Glomerular endothelial cell (primary cell): ENCODE results near the gene TCF25. TPM values are rescaled to one million over a fixed set of nuclear protein-coding genes. Genes with fewer than 3 reads are reported as not detected.

Experiments
- DNase-seq: peaks from one replicate; pipeline ENCODE4 v3.0.0-alpha.2; 2011; ENCODE audit warnings: low read depth, low spot score; ENCODE audit errors: extremely low read depth
- total RNA-seq: library from RNA; depleted of rRNA; stranded (reverse); fragments of >200 nt; gene quantifications from 2 replicates; pipeline ENCODE4 v1.2.3, GENCODE V29; 2015

Gene TCF25
- total RNA-seq, 1 donor from 2014 or later: 223 TPM

DNA sequence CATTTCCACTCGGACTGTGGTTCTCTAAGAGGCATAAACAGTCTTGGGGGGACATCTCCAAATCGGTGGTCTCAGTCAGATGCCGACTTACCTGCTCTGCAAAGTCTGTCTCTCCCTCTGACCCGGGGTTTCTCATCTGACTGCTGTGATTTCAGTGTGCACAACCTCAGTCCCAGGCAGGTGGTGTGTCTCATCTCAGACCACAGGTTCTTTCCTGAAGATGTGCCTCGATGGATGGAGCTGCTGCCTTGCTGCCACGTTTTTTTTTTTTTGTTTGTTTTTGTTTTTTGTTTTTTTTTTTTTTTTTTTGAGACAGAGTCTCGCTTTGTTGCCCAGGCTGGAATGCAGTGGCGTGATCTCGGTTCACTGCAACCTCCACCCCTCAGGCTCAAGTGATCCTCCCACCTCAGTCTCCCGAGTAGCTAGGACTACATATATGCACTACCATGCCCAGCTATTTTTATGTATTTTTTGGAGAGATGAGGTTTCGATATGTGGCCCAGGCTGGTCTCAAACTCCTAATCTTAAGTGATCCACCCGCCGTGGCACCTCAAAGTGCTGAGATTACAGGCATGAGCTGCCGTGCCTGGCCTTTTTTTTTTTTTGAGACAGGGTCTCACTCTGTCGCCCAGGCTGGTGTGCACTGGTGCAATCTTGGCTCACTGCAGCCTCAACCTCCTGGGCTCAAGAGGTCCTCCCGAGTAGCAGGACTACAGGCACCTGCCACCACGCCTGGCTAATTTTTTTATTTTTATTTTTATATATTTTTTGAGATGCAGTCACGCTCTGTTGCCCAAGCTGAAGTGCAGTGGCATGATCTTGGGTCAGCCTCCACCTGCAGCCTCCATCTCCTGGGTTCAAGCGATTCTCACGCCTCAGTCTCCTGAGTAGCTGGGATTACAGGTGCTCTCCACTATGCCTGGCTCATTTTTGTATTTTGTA, 29.7 kb upstream of the TCF25 start:
- no peak for DNase-seq

DNA sequence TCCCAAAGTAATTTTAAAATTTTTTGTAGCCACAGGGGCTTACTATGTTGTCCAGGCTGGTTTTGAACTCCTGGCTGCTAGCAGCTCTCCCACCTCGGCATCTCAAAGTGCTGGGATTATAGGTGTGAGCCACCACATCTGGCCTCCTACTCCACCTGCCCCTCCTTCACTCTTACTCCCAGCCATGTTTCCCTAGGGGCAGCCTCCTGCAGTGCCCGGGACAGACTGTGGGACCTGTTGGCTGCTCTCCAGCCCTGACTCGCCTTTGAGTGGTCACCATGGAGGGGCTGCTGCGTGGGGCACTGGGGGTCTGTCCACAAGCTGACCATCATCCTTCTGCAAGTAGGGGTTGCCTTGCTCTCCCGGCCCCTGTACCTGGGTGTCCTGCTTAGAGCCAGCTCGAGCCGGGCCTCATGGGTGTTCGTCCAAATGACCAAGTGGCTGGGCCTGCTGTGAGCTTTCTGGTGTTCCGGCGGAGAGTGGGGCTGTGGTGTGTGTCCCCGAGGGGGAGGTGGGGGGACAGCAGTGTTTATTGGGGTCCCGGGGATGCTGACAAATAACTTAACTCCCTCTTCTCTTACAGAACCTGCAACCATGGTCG, 28.6 kb upstream of the TCF25 start:
- DNase-seq: no peak

DNA sequence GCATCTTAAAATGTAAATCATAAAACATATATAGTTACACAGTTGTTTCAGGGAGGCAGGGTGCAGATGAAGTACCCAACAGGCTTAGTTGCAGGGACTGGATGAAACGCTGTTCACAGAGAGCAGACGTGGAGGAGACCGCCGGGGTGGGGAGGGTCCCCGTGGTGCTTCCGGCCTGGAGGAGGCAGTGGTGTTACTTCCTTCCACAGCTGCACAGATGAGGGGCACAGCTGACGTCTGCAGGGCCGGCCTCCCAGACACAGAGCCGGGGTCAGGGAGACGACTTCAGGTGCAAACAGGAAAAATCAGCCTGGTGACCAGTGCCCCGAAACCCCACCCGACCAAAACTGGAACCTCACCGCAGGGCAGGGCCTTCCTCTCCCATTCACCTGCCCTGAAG, 28.0 kb upstream of the TCF25 start:
- no peak for DNase-seq

DNA sequence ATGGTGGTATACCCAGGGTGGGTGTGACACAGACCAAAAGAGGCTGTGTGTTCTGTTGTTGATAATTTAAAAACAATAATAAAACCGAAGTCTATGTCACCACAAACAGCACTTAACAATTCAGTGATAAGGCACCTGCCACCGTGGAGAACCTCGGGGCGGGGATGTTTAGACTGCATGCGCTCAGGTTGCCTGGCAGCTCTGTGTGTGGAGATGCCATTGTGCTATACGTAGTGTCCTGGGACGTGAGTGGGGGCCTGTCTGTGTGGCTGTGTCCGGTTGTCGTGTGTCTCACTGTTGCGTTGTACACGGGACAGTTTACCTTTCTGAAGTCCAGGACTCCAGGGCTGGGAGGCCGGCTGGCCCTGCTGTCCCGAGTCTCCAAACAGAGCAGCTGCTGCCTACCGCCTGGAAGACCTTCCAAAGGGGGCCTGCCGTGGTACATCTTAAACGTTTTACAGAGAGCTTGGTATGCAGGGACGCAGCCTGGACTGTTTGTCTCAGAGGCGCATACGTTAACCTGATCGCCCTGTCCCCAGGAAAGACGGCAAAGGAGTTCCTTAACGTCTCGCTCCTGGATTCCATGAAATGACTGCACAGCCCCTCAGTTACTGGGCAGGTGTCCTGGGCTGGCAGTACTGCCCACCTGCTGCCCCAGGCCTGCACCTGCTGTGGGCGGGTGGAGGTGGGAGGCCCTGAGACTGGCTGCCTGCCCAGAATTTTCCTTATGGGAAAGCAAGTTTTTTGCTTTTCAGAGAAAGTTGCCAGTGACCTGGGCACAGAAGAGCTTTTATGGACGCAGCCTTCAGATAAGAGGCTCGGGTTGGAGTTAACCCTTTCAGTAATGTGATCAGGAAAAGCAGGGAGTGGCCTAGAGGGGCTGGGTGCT, 26.1 kb upstream of the TCF25 start:
- no peak for DNase-seq

DNA sequence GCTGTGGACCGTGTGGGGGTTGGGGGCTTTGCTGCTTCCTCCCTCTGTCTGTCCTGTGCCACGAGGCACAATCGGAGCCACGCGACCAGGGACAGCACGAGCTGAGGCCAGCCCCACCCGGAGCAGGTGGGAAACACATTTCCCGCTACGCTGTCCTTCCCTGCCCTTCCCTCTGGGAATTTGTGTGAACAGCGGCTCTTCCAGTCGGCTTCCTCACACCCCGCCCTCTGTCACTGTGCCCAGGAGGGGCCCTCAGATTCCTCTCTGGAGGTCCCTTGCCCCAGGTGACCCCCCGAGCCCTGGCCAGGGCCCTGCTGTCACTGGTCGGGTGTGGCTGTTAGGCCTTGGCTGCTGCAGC, 25.5 kb upstream of the TCF25 start:
- no peak for DNase-seq

DNA sequence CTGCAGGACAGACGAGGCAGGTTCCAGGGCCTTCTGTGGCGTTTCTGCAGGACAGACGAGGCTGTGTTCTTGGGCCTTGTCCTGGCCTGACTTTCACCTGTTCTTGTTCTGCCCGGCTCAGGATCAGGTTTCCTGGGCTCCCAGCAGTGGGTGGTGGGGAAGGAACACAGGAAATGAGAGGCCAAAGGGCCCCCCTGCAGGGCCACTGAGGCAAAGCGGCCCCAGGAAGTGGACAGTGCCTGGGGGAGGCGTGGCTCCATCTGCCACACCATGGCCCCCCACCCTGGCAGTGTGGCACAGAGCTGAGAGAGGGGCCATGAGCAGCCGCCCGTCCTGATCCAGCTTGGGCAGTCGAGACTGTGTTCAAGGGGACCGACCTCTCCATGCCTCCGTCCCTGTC, 24.4 kb upstream of the TCF25 start:
- DNase-seq: no peak

DNA sequence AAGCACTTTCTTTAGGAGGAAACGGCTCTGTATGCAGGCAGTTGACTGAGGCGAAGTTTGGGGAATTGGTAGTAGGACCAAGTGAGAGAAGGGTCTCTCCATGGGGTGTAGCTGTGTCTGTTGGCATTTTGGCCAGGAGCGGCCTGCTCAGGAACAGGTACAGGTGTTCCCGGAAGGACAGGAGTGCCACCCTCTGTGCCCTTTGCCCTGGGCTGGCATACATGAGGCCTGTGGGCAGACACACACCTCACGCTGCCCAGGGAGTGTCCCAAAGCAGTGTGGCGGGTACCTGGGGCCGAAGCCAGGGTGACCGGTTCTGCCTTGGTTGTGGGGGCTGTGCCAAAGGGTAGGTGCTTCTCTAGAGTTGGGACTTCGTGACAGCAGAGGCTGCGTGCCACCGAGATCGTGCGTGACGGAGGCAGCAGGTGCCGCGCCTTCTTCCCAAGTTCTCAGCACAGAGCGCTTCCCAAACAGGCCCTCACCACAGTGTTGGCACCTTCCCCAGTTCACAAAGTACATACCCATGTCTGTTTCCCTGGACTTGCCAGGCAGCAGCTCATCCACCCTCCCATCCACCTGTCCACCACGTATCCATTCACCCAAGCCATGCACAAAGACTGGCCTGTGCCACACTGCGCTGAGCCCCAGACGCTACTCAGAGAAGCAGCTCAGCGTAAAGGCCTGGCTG, 19.9 kb upstream of the TCF25 start:
- DNase-seq: no peak

DNA sequence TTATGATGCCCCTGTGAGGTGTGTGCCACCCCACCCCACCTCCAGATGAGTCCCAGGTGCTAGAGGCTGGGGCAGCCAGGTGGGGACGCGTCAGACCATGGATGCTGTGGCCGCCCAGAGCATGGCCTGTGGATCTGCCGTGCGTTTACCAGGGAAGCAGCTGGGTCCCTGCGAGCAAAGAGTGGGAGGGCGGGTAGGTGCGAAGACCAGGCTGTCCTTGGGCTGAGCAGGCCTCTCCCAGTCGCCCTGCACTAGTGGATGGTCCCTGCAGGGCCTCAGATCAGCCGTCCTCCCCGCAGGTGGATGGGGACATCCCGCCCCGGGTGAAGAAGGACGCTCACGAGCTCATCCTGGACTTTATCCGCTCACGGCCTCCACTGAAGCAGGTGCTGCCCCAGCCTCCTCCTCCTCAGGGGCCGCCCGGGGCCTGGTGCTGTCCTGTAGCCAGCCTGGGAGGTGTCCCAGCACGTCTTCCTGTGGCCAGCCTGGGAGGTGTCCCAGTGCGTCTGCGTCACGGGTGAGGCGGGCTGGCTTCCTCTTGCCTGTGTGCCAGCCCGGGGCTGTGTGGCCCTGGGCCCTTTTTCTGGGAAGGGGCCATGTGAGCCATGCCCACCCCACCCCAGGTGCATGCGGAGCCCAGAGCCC, 18.0 kb upstream of the TCF25 start:
- no peak for DNase-seq

DNA sequence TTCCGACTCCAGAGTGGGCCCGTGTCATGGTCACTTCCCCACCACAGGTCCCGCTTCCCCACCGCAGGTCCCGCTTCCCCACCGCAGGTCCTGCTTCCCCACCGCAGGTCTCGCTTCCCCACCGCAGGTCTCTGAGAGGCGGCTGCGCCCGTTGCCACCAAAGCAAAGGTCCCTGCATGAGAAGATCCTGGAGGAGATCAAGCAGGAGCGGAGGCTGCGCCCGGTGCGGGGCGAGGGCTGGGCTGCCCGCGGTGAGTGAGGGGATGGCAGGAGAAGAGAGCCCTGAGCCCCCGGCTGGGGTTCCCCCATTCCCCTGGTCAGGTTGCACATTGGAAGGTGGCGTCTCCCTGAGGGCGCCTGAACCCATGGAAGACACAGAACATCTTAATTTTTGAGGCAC, 17.4 kb upstream of the TCF25 start:
- no peak for DNase-seq

DNA sequence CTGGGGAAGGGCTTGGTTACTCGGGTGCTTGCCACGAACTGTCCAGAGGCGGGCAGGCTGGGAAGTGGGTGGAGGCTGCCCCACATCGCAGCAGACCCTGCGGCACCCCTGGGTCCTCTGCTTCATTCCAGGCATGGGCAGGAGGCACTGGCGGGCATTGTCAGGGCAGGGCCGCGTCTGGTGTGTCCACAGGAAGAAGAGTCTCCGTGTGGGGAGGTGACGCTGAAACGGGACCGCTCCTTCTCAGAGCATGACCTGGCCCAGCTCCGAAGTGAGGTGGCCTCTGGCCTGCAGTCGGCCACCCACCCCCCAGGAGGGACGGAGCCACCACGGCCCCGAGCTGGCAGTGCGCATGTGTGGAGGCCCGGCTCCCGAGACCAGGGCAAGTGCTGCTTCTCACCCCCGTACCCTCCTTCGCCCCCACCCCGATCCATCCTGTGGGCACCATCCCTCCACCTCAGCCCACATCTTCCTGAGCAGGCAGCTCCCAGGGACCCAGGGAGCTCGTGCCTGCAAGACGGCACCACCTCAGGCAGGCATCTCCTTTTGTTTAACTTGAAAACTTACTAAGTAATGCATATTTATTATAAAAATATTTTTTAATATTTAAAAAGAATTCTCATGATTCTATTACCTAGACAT, 14.3 kb upstream of the TCF25 start:
- DNase-seq: no peak

DNA sequence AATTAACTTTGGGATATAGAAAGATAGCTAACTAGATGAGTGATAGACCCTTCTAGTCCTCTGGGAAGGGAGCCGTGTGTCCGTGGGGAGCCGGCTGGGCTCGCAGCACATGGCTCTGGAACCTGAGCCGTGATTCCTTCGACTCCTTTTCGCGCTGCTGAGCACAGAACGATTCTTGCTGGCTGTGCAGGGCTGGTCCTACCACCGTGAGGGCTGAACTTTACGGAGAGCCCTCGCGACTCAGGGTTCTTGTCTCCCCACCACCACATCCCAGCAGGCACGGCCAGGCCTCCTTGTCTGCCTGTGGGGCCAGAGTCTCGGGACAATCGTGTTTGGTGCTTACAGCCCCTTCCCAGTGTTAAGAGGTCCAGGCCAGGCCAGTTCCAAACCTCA, 13.8 kb upstream of the TCF25 start:
- DNase-seq: no peak

DNA sequence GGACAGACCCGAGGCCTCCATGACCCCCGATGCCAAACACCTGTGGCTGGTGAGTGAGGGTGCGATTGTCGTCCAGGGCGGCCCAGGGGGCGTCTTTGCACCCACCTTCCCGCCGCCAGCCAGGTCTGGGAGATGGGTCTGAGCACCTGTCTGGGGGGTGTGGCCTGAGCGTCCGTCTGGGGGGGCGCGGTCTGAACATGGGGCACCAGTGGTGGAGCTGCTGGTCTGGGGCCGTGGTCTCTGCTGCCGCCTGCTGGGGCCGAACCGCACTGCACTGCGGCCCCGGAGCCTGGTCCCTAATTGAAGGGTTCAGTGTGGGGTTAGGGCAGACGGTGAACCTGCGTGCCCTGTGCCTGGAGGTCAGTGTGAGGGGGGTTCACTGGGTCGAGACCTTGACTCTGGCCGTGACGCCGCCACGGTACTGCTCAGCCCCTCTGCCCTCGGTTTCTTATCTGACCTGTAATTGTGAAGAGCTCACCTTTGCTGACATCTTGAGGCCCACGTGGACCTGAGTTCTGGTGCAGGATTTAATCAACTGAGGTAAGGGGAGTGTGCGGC, 12.6 kb upstream of the TCF25 start:
- no peak for DNase-seq

DNA sequence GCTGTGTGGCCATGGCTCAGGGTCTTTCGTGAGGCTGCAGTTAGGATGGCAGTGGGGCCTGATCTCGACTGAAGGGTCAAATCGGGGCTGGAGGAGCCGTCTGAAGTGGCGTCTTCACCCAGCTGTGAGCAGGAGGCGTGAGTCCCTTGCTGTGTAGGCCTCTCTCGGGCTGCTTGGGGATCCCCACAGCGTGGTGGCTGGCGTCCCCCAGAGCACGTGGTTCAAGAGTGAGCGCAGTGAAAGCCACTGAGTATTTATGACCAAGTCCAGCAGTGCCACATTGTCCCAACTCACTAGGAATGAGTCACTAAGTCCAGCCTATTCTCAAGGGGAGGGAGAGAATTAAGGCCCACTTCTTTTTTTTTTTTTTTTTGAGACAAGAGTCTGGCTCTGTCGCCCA, 11.7 kb upstream of the TCF25 start:
- DNase-seq: no peak

DNA sequence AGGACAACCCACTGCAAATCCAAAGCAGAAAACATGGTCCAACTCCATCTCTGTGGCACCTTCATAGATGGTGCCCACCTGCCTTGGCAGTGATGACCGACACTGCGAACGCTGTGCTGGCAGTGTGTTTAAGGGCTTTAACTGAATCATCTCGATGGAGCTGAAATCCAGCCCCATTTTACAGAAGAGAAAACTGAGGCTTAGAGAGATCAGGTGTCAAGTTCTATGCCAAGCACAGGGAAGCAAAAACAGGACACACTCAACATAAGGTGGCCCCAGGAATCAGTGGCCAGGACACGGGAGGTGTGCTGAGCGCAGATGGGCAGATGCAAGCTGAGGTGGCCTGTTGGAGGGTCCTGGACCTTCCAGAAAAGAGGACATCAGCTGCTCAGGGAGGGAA, 10.7 kb upstream of the TCF25 start:
- no peak for DNase-seq

DNA sequence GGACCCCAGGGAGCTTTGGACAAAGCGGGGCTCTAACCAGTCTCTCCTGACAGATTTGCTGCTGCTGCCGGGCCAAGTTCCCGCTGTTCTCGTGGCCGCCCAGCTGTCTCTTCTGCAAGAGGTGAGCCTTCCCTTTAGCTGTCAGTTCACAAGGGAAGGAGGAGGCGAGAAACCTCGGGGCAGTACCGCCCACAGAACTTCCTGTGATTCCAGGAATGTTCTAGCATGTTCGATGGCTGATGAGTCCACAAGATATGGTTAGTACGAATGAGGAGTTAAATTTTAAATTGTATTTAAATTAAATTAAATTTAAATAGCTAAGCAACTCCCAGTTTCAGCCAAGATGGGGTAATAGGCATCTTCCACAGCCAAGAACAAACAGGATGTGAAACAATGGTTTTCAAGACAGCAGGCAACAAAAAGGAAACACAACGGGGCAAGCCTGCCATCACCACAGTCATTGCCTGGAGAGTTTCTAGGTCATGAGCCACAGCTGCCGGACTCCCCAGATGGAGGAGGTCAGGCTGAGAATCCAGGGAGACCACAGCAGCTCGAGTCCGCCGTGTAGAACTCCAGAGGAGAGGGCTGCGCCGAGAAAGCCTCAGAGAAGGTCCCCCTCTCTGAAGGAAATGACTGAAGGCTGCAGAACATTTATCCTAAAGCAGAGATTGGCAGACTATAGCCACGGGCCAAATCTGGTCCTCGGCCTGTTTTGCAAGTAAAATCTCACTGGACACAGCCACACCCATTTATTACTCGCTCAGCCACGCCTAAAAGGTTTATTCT, 9.5 kb upstream of the TCF25 start:
- peak; percentile 58 for DNase-seq

DNA sequence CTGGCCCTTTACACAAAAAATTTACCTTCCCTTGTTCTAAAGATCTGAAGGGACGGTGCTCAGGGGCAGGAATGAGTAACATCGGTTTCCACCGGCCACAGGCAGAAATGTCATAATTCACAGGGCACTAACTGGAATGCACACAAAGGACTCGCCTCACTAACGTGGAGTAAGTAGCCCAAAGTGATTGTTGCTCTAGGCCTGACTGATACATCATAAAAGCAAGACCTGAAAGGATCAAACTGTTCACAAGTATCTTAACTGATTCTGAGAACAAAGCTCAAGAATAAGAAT, 8.9 kb upstream of the TCF25 start:
- no peak for DNase-seq

DNA sequence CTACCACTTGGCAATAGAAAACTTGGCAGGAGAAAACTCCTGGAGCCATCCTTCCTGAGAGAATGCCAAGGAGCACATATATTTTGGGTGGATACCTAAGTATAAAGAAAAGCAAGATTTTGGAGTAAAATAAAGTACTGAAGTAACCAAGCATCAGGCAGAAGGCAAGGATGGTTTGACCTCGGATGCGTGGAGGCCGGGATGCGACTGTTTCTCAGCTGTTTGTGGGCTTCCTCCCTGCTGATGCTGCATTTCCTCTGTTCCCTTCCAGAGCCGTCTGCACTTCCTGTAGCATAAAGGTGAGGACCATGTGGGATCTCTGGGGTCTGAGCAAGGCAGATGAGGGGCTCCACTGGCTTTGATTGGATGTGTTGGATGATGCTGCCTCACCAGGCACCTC, 5.5 kb upstream of the TCF25 start:
- no peak for DNase-seq

DNA sequence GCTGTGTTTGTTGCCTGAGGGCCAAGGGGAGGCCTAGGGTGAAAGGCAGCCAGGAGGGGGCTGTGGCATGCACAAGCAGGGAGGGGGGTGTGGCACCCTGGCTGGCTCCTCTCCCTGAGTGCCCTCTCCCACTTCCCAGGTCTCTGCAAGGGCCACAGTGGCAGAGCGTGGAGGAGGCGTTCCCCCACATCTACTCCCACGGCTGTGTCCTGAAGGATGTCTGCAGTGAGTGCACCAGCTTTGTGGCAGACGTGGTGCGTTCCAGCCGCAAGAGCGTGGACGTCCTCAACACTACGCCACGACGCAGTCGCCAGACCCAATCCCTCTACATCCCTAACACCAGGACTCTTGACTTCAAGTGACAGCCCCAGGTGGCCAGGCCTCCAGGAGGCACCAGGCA, 3.5 kb upstream of the TCF25 start:
- no peak for DNase-seq

DNA sequence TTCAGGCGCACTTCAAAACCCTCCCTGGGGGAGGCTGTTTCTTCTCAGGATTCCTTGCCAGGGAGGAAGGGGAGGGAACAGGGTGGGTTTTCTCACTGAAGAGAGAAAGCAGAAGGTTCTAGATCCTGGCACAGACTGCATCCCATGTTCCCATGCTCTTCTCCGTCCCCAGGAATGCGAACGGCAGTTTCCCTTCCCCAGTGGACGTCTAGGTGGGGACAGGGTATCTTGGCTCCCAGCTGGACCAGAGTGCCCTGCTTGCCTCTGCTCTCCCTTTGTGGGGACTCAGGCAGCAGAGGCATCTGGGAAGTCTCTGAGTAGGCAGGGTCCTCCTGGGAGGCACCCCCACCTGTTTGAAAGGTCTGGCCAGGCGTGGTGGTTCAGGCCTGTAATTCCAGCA, 3.0 kb upstream of the TCF25 start:
- no peak for DNase-seq
